Measurements from ENCODE around the gene TMEM60.

DNA sequence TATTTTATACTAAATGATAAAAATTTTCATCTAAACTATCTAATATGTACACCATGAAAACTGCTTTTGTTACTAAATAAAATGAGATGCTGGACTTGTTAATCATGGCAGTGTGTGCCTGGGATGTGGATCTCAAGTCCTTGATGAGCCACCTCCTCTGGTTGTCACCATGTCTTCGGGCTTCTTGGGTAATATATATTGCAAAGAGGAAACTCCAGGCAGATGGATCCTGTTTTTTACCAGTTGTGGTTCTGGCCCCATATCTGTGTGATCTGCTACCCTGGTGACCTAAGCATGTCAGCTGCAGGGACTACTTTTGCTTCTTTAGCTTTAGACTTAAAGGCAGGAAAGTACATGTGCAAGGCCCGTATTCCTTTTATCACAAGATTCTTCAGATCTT is 46.2 kb downstream of the TMEM60 start:
- no peak for TF ChIP-seq CTCF (IDR thresholded peaks at IDR 0.05)
- TF ChIP-seq POLR2A (IDR thresholded peaks at IDR 0.05) = no peak
